GM12878 (cell line): ENCODE results near the gene CRYGA.
"Not testable (repeated sequence)": the region's sequence is repeated elsewhere in the genome, so short reads cannot be mapped to it uniquely, and the experiment has no call there.

Experiments
- EP300 ChIP-seq, 2 experiments: fragments of 150-350 bp in 1 of 2; IDR thresholded peaks; 2 replicates each; pipeline ENCODE4 v1.6.1; 2011 to 2012; ENCODE audit warnings: low read depth in 2 of 2, low read length in 2 of 2, borderline replicate concordance in 1 of 2, improper control_type of control experiment in 1 of 2, inconsistent platforms in 1 of 2; ENCODE audit not compliant: control insufficient read depth in 1 of 2
- EZH2 ChIP-seq: IDR thresholded peaks from 2 replicates; pipeline ENCODE4 v1.6.1; 2012; ENCODE audit warnings: low read depth, mild to moderate bottlenecking, control low read depth, inconsistent platforms, low read length, borderline replicate concordance; ENCODE audit not compliant: control insufficient read depth
- MXI1 ChIP-seq: fragments of 150-350 bp; IDR thresholded peaks from 2 replicates; pipeline ENCODE4 v1.6.1; 2011; ENCODE audit warnings: low read depth, mild to moderate bottlenecking, inconsistent platforms, low read length, improper control_type of control experiment
- POLR2A ChIP-seq: IDR thresholded peaks from 2 replicates; pipeline ENCODE4 v1.6.1; 2011; ENCODE audit warnings: low read depth, mild to moderate bottlenecking, low read length
- POLR2AphosphoS5 ChIP-seq: IDR thresholded peaks from 2 replicates; pipeline ENCODE4 v1.6.1; 2011; ENCODE audit warnings: mild to moderate bottlenecking, low read length, inconsistent platforms
- RAD21 ChIP-seq: IDR thresholded peaks from 2 replicates; pipeline ENCODE4 v1.6.1; 2011; ENCODE audit warnings: mild to moderate bottlenecking, low read depth, low read length, moderate library complexity; ENCODE audit not compliant: insufficient read depth
- YY1 ChIP-seq: IDR thresholded peaks from 2 replicates; pipeline ENCODE4 v1.6.1; 2011; ENCODE audit warnings: low read depth, mild to moderate bottlenecking, low read length
- ZNF274 ChIP-seq: IDR thresholded peaks from one replicate; pipeline ENCODE4 v1.8.0; 2011; ENCODE audit not compliant: insufficient read length, insufficient read depth
- TF ChIP-seq, protein P1 (sequence below): fragments of 450-650 bp; IDR thresholded peaks from 2 replicates; pipeline ENCODE4 v1.6.1; 2017; ENCODE audit warnings: mild to moderate bottlenecking
- TF ChIP-seq, protein P2 (sequence below): IDR thresholded peaks from 2 replicates; pipeline ENCODE4 v1.6.1; 2011; ENCODE audit warnings: borderline replicate concordance, low read depth, mild to moderate bottlenecking, moderate library complexity, low read length; ENCODE audit not compliant: insufficient read depth, poor library complexity, severe bottlenecking
- TF ChIP-seq, protein P3 (sequence below), 3 experiments: IDR thresholded peaks in 2 of 3; conservative IDR thresholded peaks in 1 of 3; 2 replicates each; pipeline ENCODE4 v1.5.1; 2011; ENCODE audit warnings: low read depth in 3 of 3, low read length in 3 of 3, mild to moderate bottlenecking in 3 of 3, control low read depth in 2 of 3, moderate library complexity in 2 of 3, inconsistent platforms in 1 of 3, mixed read lengths in 1 of 3; ENCODE audit not compliant: control insufficient read depth in 2 of 3, insufficient read depth in 1 of 3; ENCODE audit errors: extremely low read depth in 1 of 3
- TF ChIP-seq, protein P4 (sequence below): IDR thresholded peaks from 2 replicates; pipeline ENCODE4 v1.6.1; 2011; ENCODE audit warnings: mild to moderate bottlenecking, low read depth, low read length, moderate library complexity; ENCODE audit not compliant: insufficient replicate concordance
- TF ChIP-seq, protein P5 (sequence below): fragments of 450-650 bp; IDR thresholded peaks from 2 replicates; pipeline ENCODE4 v1.6.1; 2017; ENCODE audit warnings: antibody characterized with exemption, mild to moderate bottlenecking, moderate library complexity

DNA sequence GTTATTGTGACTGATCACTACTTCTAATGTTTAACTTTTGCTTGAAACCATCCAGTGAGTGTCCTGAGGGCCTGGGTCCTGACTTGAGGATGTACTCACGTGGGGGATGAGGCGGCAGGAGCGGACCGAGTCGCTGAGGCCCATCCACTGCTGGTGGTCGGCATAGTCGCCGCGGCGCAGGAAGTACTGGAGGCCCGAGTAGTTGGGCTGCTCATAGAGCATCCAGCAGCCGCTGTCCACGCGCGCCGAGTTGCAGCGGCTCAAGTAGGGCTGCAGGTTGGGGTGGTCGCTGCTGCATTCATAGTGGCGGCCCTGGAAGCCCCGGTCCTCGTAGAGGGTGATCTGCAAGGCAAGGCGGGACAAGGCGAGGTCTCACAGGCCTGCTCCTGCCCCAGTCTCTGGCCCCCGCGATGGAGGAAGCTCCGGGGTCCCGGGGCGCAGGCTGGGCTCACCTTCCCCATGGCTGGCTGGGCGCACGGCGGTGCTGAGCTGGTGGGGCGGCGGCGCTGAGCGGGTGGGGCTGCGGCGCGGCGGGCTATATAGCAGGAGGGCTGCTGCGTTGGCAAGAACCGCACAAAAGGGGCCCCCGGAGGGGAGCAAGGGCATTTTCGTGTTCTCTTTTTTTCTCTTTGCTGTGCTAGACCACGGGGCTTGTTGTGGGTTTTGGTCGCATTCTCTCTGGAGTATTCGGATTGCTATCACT, 39.2 kb downstream of the CRYGA start, which contains the start of gene CRYGD:
- TF ChIP-seq, protein P1, sequence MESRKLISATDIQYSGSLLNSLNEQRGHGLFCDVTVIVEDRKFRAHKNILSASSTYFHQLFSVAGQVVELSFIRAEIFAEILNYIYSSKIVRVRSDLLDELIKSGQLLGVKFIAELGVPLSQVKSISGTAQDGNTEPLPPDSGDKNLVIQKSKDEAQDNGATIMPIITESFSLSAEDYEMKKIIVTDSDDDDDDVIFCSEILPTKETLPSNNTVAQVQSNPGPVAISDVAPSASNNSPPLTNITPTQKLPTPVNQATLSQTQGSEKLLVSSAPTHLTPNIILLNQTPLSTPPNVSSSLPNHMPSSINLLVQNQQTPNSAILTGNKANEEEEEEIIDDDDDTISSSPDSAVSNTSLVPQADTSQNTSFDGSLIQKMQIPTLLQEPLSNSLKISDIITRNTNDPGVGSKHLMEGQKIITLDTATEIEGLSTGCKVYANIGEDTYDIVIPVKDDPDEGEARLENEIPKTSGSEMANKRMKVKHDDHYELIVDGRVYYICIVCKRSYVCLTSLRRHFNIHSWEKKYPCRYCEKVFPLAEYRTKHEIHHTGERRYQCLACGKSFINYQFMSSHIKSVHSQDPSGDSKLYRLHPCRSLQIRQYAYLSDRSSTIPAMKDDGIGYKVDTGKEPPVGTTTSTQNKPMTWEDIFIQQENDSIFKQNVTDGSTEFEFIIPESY, result not testable (repeated sequence)
- TF ChIP-seq EZH2; YY1; POLR2AphosphoS5; MXI1; EP300 (IDR thresholded peaks at IDR 0.05; ENCODE audit: borderline replicate concordance in 1 of 2, control insufficient read depth in 1 of 2, low read depth in 2 of 2, low read length in 2 of 2); POLR2A; ZNF274; RAD21: not testable (repeated sequence)
- TF ChIP-seq, protein P2, sequence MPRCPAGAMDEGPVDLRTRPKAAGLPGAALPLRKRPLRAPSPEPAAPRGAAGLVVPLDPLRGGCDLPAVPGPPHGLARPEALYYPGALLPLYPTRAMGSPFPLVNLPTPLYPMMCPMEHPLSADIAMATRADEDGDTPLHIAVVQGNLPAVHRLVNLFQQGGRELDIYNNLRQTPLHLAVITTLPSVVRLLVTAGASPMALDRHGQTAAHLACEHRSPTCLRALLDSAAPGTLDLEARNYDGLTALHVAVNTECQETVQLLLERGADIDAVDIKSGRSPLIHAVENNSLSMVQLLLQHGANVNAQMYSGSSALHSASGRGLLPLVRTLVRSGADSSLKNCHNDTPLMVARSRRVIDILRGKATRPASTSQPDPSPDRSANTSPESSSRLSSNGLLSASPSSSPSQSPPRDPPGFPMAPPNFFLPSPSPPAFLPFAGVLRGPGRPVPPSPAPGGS, result not testable (repeated sequence)
- TF ChIP-seq, protein P3, sequence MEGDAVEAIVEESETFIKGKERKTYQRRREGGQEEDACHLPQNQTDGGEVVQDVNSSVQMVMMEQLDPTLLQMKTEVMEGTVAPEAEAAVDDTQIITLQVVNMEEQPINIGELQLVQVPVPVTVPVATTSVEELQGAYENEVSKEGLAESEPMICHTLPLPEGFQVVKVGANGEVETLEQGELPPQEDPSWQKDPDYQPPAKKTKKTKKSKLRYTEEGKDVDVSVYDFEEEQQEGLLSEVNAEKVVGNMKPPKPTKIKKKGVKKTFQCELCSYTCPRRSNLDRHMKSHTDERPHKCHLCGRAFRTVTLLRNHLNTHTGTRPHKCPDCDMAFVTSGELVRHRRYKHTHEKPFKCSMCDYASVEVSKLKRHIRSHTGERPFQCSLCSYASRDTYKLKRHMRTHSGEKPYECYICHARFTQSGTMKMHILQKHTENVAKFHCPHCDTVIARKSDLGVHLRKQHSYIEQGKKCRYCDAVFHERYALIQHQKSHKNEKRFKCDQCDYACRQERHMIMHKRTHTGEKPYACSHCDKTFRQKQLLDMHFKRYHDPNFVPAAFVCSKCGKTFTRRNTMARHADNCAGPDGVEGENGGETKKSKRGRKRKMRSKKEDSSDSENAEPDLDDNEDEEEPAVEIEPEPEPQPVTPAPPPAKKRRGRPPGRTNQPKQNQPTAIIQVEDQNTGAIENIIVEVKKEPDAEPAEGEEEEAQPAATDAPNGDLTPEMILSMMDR (IDR thresholded peaks at IDR 0.05 in 2 of 3, conservative IDR thresholded peaks at IDR 0.05 in 1 of 3; ENCODE audit: control insufficient read depth in 2 of 3, extremely low read depth in 1 of 3, insufficient read depth in 1 of 3, low read depth in 3 of 3, low read length in 3 of 3), result not testable (repeated sequence)
- TF ChIP-seq, protein P4, sequence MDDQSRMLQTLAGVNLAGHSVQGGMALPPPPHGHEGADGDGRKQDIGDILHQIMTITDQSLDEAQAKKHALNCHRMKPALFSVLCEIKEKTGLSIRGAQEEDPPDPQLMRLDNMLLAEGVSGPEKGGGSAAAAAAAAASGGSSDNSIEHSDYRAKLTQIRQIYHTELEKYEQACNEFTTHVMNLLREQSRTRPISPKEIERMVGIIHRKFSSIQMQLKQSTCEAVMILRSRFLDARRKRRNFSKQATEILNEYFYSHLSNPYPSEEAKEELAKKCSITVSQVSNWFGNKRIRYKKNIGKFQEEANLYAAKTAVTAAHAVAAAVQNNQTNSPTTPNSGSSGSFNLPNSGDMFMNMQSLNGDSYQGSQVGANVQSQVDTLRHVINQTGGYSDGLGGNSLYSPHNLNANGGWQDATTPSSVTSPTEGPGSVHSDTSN, result not testable (repeated sequence)
- TF ChIP-seq, protein P5, sequence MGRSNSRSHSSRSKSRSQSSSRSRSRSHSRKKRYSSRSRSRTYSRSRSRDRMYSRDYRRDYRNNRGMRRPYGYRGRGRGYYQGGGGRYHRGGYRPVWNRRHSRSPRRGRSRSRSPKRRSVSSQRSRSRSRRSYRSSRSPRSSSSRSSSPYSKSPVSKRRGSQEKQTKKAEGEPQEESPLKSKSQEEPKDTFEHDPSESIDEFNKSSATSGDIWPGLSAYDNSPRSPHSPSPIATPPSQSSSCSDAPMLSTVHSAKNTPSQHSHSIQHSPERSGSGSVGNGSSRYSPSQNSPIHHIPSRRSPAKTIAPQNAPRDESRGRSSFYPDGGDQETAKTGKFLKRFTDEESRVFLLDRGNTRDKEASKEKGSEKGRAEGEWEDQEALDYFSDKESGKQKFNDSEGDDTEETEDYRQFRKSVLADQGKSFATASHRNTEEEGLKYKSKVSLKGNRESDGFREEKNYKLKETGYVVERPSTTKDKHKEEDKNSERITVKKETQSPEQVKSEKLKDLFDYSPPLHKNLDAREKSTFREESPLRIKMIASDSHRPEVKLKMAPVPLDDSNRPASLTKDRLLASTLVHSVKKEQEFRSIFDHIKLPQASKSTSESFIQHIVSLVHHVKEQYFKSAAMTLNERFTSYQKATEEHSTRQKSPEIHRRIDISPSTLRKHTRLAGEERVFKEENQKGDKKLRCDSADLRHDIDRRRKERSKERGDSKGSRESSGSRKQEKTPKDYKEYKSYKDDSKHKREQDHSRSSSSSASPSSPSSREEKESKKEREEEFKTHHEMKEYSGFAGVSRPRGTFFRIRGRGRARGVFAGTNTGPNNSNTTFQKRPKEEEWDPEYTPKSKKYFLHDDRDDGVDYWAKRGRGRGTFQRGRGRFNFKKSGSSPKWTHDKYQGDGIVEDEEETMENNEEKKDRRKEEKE, result not testable (repeated sequence)
